Skeletal muscle tissue (tissue), 4 donors: ENCODE results near the gene TRIM44. TPM values are rescaled to one million over a fixed set of nuclear protein-coding genes. Genes with fewer than 3 reads are reported as not detected.
A peak's percentile ranks its signal among the peaks of the same experiment; 100 is the strongest.
"Not testable (repeated sequence)": the region's sequence is repeated elsewhere in the genome, so short reads cannot be mapped to it uniquely, and the experiment has no call there.

Experiments used
- H3K27ac ChIP-seq: one replicate; pipeline ENCODE4 v1.7.0; 2013; ENCODE audit warnings: mild to moderate bottlenecking, low read depth, low read length, inconsistent platforms
- H3K27me3 ChIP-seq, 3 donors: one replicate each; pipeline ENCODE4 v1.7.0; 2013; ENCODE audit warnings: low read length in 3 of 3; ENCODE audit not compliant: control insufficient read depth in 3 of 3, insufficient read depth in 3 of 3
- H3K36me3 ChIP-seq, 3 donors: one replicate each; pipeline ENCODE4 v1.7.0; 2013; ENCODE audit warnings: low read length in 3 of 3; ENCODE audit not compliant: control insufficient read depth in 3 of 3, insufficient read depth in 3 of 3
- H3K4me1 ChIP-seq, 3 donors: one replicate each; pipeline ENCODE4 v1.7.0; 2013; ENCODE audit warnings: low read length in 3 of 3, mild to moderate bottlenecking in 3 of 3; ENCODE audit not compliant: control insufficient read depth in 3 of 3, insufficient read depth in 3 of 3
- H3K4me3 ChIP-seq, 3 donors: one replicate each; pipeline ENCODE4 v1.7.0; 2013; ENCODE audit warnings: low read length in 3 of 3
- H3K9ac ChIP-seq, 3 donors: one replicate each; pipeline ENCODE4 v1.7.0; 2013; ENCODE audit warnings: low read length in 3 of 3, mild to moderate bottlenecking in 3 of 3, moderate library complexity in 2 of 3, low read depth in 1 of 3
- H3K9me3 ChIP-seq, 3 donors: one replicate each; pipeline ENCODE4 v1.7.0; 2013; ENCODE audit warnings: low read length in 3 of 3; ENCODE audit not compliant: control insufficient read depth in 3 of 3
- total RNA-seq: library from RNA; depleted of rRNA; stranded (reverse); fragments of >200 nt; gene quantifications from one replicate; pipeline ENCODE4 v1.2.3, GENCODE V29; 2014
- donor health status: Osteomylitis.

TRIM44 gene
- total RNA-seq, 1 donor from 2014 or later: 11.5 TPM

- no peaks in the 10 kb centered on the region for H3K9me3 ChIP-seq
- H3K27ac ChIP-seq: no peak overlapping the region
Measured at GRCh38 chr11:35667257-35667656, 4.7 kb downstream of the TRIM44 start.

GRCh38 chr11:35668350-35668749 is 5.8 kb downstream of the TRIM44 start:
- H3K9ac ChIP-seq: not testable (repeated sequence)

More at GRCh38 chr11:35667257-35667656, 4.7 kb downstream of the TRIM44 start:
- Histone ChIP-seq H3K4me1 (peaks cover 14 to 21% (median 21%) of the 10 kb centered on the region in 3 donors), H3K9ac (no peak overlapping the region), H3K4me3 (no peak overlapping the region), H3K27me3 (no peaks in the 10 kb centered on the region), H3K36me3 (no peaks in the 10 kb centered on the region)

GRCh38 chr11:35671396-35672127 is 9.0 kb downstream of the TRIM44 start:
- Histone ChIP-seq H3K4me3 (no peak overlapping the region), H3K9ac (no peak overlapping the region), H3K9me3 (no peaks in the 10 kb centered on the region), H3K4me1 (peaks cover 20 to 39% (median 21%) of the 10 kb centered on the region in 3 donors), H3K36me3 (no peaks in the 10 kb centered on the region), H3K27ac (no peak overlapping the region), H3K27me3 (no peaks in the 10 kb centered on the region)

More at GRCh38 chr11:35668350-35668749, 5.8 kb downstream of the TRIM44 start:
- not testable (repeated sequence) for H3K4me3 ChIP-seq, H3K27me3 ChIP-seq, H3K36me3 ChIP-seq, H3K27ac ChIP-seq, H3K9me3 ChIP-seq
- peaks cover 14 to 24% (median 20%) of the 10 kb centered on the region in 3 donors for H3K4me1 ChIP-seq

- H3K27ac ChIP-seq: no peak overlapping the region
Measured at GRCh38 chr11:35672608-35673007, 10.0 kb downstream of the TRIM44 start.

GRCh38 chr11:35675901-35676610 is 13.5 kb downstream of the TRIM44 start:
- Histone ChIP-seq H3K9ac (peak overlapping the region in 1 of 3 donors; percentile 41), H3K9me3 (no peaks in the 10 kb centered on the region), H3K27ac (peak overlapping the region; percentile 74), H3K27me3 (no peaks in the 10 kb centered on the region), H3K36me3 (no peaks in the 10 kb centered on the region), H3K4me1 (peaks cover 18 to 37% (median 22%) of the 10 kb centered on the region in 3 donors), H3K4me3 (peak overlapping the region in 1 of 3 donors; percentile 27)

More at GRCh38 chr11:35672608-35673007, 10.0 kb downstream of the TRIM44 start:
- Histone ChIP-seq H3K9ac (no peak overlapping the region), H3K27me3 (no peaks in the 10 kb centered on the region), H3K4me3 (peak overlapping the region in 1 of 3 donors; percentile 11), H3K36me3 (no peaks in the 10 kb centered on the region), H3K4me1 (peaks cover 20 to 41% (median 22%) of the 10 kb centered on the region in 3 donors), H3K9me3 (no peaks in the 10 kb centered on the region)

- Histone ChIP-seq H3K36me3 (no peaks in the 10 kb centered on the region), H3K4me3 (peak overlapping the region in 1 of 3 donors; percentile 27), H3K4me1 (peaks cover 15 to 35% (median 22%) of the 10 kb centered on the region in 3 donors), H3K27me3 (no peaks in the 10 kb centered on the region), H3K9me3 (no peaks in the 10 kb centered on the region), H3K9ac (peak overlapping the region in 1 of 3 donors; percentile 41), H3K27ac (peak overlapping the region; percentile 74)
Measured at GRCh38 chr11:35676611-35676965, 14.0 kb downstream of the TRIM44 start.

GRCh38 chr11:35677904-35678303 is 15.3 kb downstream of the TRIM44 start:
- no peaks in the 10 kb centered on the region for H3K36me3 ChIP-seq
- H3K9me3 ChIP-seq: no peaks in the 10 kb centered on the region
- H3K9ac ChIP-seq: no peak overlapping the region
- H3K27ac ChIP-seq: no peak overlapping the region
- peaks cover 18 to 35% (median 28%) of the 10 kb centered on the region in 3 donors for H3K4me1 ChIP-seq
- H3K4me3 ChIP-seq: no peak overlapping the region
- H3K27me3 ChIP-seq: no peaks in the 10 kb centered on the region

- no peaks in the 10 kb centered on the region for H3K36me3 ChIP-seq
- no peaks in the 10 kb centered on the region for H3K9me3 ChIP-seq
- no peaks in the 10 kb centered on the region for H3K27me3 ChIP-seq
- H3K9ac ChIP-seq: no peak overlapping the region
- no peak overlapping the region for H3K27ac ChIP-seq
- no peak overlapping the region for H3K4me3 ChIP-seq
- peaks cover 24 to 32% (median 28%) of the 10 kb centered on the region in 3 donors for H3K4me1 ChIP-seq
Measured at GRCh38 chr11:35678471-35678870, 15.9 kb downstream of the TRIM44 start.

- Histone ChIP-seq H3K36me3 (no peaks in the 10 kb centered on the region), H3K27ac (no peak overlapping the region), H3K4me3 (no peak overlapping the region), H3K9ac (no peak overlapping the region), H3K27me3 (no peaks in the 10 kb centered on the region), H3K9me3 (no peaks in the 10 kb centered on the region), H3K4me1 (peaks cover 24 to 32% (median 28%) of the 10 kb centered on the region in 3 donors)
Measured at GRCh38 chr11:35678975-35679374, 16.4 kb downstream of the TRIM44 start.

GRCh38 chr11:35680506-35680905 is 17.9 kb downstream of the TRIM44 start:
- Histone ChIP-seq H3K4me1 (peaks cover 24 to 29% (median 25%) of the 10 kb centered on the region in 3 donors), H3K9ac (no peak overlapping the region), H3K4me3 (no peak overlapping the region), H3K36me3 (peaks cover 0 to 3% (median 0%) of the 10 kb centered on the region in 3 donors), H3K27ac (no peak overlapping the region), H3K27me3 (no peaks in the 10 kb centered on the region), H3K9me3 (no peaks in the 10 kb centered on the region)
